Type B pancreatic cell (in vitro differentiated cells): Measurements from ENCODE around the gene LHFPL3. TPM values are rescaled to one million over a fixed set of nuclear protein-coding genes. Genes with fewer than 3 reads are reported as not detected.

Source experiments
- DNase-seq: peaks from one replicate; pipeline ENCODE4 v3.0.0; 2021; ENCODE audit warnings: mixed read lengths; ENCODE audit not compliant: unreplicated experiment; ENCODE audit errors: extremely low spot score
- H3K27ac Mint-ChIP-seq: 2 replicates; pipeline ENCODE4 v1.8.0; 2021; ENCODE audit warnings: mild to moderate bottlenecking, mixed read lengths
- H3K27me3 Mint-ChIP-seq: 2 replicates; pipeline ENCODE4 v1.8.0; 2021; ENCODE audit warnings: mixed read lengths
- H3K36me3 Mint-ChIP-seq: 2 replicates; pipeline ENCODE4 v1.8.0; 2021; ENCODE audit warnings: mixed read lengths
- H3K4me1 Mint-ChIP-seq: one replicate; pipeline ENCODE4 v1.8.0; 2021; ENCODE audit warnings: mixed read lengths; ENCODE audit not compliant: unreplicated experiment
- H3K4me3 Mint-ChIP-seq: 2 replicates; pipeline ENCODE4 v1.8.0; 2021; ENCODE audit warnings: mild to moderate bottlenecking, mixed read lengths
- H3K9me3 Mint-ChIP-seq: 2 replicates; pipeline ENCODE4 v1.8.0; 2021; ENCODE audit warnings: mixed read lengths
- CTCF ChIP-seq: fragments of 200-600 bp; sonication (generic); conservative IDR thresholded peaks from 2 replicates; pipeline ENCODE4 v1.5.0; 2021; ENCODE audit warnings: antibody characterized with exemption, mild to moderate bottlenecking
- total RNA-seq: library from RNA; stranded (reverse); gene quantifications from 2 replicates; pipeline ENCODE4 v1.2.1, GENCODE V29; 2021; ENCODE audit warnings: low replicate concordance

LHFPL3 gene
- total RNA-seq, 1 donor from 2014 or later = 0.31 TPM

GRCh38 chr7:104499975-104500374 lies 171.6 kb downstream of the LHFPL3 start:
- Mint-ChIP-seq H3K4me1 (no peaks in the 10 kb centered on the region), H3K36me3 (no peaks in the 10 kb centered on the region), H3K27me3 (peaks cover under 1% of the 10 kb centered on the region), H3K4me3 (no peak overlapping the region), H3K27ac (no peak overlapping the region), H3K9me3 (no peaks in the 10 kb centered on the region)
- no peak for DNase-seq
- TF ChIP-seq CTCF = no peak

GRCh38 chr7:104509874-104510273 lies 181.5 kb downstream of the LHFPL3 start:
- H3K4me3 Mint-ChIP-seq = no peak overlapping the region
- DNase-seq = no peak
- H3K4me1 Mint-ChIP-seq = no peaks in the 10 kb centered on the region

GRCh38 chr7:104524853-104525252 lies 196.4 kb downstream of the LHFPL3 start:
- Mint-ChIP-seq H3K4me3 (no peak overlapping the region), H3K27ac (no peak overlapping the region), H3K27me3 (peaks cover 10% of the 10 kb centered on the region), H3K36me3 (no peaks in the 10 kb centered on the region), H3K4me1 (no peaks in the 10 kb centered on the region), H3K9me3 (no peaks in the 10 kb centered on the region)
- DNase-seq = no peak
- TF ChIP-seq CTCF = no peak

More at GRCh38 chr7:104509874-104510273, 181.5 kb downstream of the LHFPL3 start:
- Mint-ChIP-seq H3K9me3 (peaks cover 5% of the 10 kb centered on the region), H3K36me3 (no peaks in the 10 kb centered on the region), H3K27me3 (no peaks in the 10 kb centered on the region), H3K27ac (no peak overlapping the region)
- TF ChIP-seq CTCF = no peak

- no peak for DNase-seq
- Mint-ChIP-seq H3K27ac (no peak overlapping the region), H3K4me3 (no peak overlapping the region), H3K27me3 (peaks cover 10% of the 10 kb centered on the region), H3K9me3 (no peaks in the 10 kb centered on the region), H3K36me3 (no peaks in the 10 kb centered on the region), H3K4me1 (no peaks in the 10 kb centered on the region)
- TF ChIP-seq CTCF = no peak
Measured at GRCh38 chr7:104528142-104528541, 199.7 kb downstream of the LHFPL3 start.

- no peaks in the 10 kb centered on the region for H3K9me3 Mint-ChIP-seq
- peaks cover 10% of the 10 kb centered on the region for H3K27me3 Mint-ChIP-seq
- DNase-seq = no peak
- TF ChIP-seq CTCF = no peak
- no peak overlapping the region for H3K4me3 Mint-ChIP-seq
- H3K27ac Mint-ChIP-seq = no peak overlapping the region
- H3K36me3 Mint-ChIP-seq = no peaks in the 10 kb centered on the region
- H3K4me1 Mint-ChIP-seq = no peaks in the 10 kb centered on the region
Measured at GRCh38 chr7:104529567-104529966, 201.2 kb downstream of the LHFPL3 start.

GRCh38 chr7:104530251-104530650 lies 201.8 kb downstream of the LHFPL3 start:
- TF ChIP-seq CTCF = no peak
- Mint-ChIP-seq H3K4me1 (no peaks in the 10 kb centered on the region), H3K36me3 (no peaks in the 10 kb centered on the region), H3K27me3 (peaks cover 13% of the 10 kb centered on the region), H3K27ac (no peak overlapping the region), H3K4me3 (no peak overlapping the region), H3K9me3 (no peaks in the 10 kb centered on the region)
- DNase-seq = no peak
